CD4-positive, alpha-beta T cell treated with Interleukin-12 subunit alpha and Interleukin-12 subunit beta, for 1 hour (primary cell): ENCODE measurements around the gene HTT.
"Not testable (repeated sequence)": the region's sequence is repeated elsewhere in the genome, so short reads cannot be mapped to it uniquely, and the experiment has no call there.

Source experiments
- DNase-seq: peaks from one replicate; pipeline ENCODE4 v3.0.0-alpha.2; 2020

Gene HTT

DNA sequence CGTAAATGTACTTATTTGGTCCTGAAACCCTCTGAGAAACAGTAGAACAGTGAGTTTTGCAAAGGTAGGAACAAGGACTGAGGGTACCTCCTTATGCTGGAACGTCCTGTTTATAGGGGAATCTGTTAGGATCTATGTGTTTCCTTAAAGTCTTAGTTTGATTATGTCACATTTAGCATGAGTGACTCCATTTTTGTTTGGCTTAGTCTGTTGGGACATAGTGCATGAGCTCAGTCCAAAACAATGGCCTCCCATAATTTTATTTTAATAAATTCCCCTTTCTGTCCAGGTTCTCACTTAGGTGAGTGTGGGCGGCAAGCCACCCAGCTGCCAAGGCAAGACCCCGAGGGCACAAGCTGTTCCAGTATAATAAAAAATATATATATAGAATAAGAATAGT is 27.9 kb upstream of the HTT start:
- no peak for DNase-seq

DNA sequence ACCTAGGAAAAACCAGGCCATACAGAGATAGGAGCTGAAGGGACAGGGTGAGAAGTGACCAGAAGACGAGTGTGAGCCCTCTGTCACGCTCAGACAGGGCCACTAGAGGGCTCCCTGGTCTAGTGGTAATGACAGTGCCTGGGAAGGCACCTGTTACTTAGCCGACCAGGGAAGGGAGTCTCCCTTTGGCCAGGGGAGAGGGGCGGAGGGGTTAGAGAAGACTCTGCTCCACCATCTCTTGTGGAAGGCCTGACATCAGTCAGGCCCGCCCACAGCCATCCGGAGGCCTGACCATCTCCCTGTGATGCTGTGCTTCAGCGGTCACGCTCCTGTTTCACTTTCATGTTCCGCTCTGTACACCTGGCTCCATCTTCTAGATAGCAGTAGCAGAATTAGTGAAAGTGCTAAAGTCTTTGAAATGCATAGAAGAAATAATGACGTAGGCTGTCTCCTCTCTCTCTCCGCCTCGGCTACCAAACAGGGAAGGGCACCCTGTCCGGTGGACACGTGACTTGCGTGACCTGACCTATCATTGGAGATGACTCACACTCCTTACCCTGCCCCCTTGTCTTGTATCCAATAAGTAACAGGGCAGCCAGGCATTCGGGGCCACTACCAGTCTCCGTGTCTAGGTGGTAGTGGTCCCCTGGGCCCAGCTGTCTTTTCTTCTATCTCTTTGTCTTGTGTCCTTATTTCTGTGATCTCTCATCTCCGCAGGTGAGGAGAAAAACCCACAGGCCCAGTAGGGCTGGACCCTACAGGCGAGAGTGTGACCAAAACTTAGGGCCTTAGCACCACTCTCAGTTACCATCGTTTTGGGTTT is 26.8 kb upstream of the HTT start:
- peak; percentile 86 for DNase-seq

- not testable (repeated sequence) for DNase-seq
These were observed 23.2 kb upstream of the HTT start for GRCh38 chr4:3051141-3051897.

DNA sequence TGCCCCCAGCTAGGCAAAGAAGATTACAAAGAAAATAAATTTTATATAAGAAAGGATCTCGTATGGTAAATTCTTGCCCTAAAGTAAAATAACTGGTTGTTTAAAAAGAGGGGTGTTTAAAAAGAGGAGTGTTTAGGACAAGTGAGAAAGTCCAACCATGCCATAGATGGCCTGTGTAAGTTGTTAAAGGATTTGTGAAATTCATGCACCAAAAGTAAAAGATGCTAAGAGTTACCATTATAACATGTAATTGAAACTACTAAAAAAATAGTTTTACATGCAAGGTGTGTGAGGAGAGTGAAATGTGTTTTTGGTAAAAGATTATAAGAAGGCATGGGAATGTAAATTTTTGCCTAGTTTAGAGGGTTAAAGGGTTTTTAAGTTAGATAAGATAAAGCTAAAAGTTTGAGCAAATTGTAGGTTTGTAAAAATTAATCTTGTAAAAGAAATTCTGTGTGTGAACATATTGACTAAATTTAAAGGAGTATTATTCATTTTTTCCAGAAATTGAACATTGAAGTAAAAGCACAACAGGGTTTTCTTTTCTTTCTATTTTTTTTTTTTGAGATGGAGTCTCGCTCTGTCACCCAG is 20.2 kb upstream of the HTT start:
- DNase-seq, result no peak

DNA sequence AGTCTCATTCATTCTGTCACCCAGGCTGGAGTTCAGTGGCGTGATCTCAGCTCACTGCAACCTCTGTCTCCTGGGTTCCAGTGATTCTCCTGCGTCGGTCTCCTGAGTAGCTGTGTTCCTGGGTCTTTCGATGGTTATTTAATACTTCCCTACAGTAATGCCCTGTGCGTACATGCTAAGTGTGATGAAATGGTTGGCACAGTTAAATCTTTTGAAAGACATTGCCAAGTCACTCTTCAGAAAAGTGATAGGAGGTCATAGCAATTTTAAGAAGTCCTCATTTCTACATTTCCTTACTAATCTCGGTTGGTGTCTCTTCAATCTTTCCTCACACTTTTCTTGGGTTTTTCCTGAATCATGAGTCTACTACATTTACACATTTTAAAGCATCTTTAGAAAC is 14.5 kb upstream of the HTT start:
- no peak for DNase-seq

GRCh38 chr4:3060946-3061345 is 13.5 kb upstream of the HTT start:
- no peak for DNase-seq

DNA sequence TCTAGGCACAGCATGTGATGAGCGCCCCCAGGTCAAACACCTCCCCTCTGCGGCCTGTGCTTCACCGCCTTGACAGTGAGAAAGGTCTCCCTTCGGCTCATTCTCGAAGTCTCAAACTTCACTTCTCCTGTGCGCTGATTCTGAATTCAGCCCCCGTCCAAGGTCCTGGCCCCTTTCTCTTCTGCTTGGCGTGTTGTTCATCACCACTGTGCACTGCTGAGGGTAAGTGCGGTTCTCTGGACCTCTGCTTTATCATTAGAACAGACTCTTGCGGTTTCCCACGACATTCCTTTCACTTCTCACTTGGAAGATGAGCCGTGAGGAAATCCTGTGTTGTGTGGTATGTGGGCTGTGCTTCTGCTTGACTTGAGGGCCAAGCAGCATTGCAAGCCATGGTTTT is 12.0 kb upstream of the HTT start:
- no peak for DNase-seq

DNA sequence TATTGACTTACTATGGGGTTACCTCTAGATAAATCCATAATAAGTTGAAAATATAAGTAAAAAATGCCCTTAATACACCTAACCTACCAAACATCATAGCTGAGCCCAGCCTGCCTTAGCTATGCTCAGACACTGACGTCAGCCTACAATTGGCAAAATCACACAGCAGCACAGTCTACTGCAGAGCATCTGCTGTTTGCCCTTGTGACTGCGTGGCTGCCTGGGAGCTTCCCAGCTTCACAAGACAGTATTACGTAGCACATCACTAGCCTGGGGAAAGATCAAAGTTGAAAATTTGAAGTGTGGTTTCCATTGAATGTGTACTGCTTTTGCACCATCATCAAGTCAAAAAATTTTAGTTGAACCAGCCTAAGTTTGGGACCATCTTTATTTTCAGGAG is 8.9 kb upstream of the HTT start:
- DNase-seq, result no peak

DNA sequence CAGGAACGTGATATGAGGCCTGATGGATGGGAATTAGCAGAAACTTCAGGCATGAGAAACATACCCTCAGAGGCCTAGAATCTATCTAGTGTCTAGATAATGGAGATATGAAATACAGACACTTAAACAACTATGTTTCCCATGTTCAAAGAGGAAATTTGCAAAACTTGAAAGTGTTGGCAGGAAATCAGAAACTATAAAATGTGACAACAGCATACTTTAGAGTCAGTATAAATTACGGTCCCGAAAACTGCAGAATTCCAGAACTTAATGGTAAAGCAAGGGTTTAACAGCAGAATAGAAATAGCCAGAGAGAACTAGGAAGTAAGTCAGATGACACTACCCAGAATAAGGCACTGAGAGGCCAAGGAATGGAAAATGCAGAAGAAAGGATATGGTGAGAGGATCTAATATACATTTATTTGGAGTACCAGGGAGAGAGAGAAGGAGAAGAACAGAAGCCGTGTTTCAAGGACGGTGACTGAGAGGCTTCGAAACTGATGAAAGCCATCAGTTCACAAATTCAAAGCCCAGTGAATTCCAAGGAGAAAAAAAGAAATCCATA is 7.6 kb upstream of the HTT start:
- no peak for DNase-seq

DNA sequence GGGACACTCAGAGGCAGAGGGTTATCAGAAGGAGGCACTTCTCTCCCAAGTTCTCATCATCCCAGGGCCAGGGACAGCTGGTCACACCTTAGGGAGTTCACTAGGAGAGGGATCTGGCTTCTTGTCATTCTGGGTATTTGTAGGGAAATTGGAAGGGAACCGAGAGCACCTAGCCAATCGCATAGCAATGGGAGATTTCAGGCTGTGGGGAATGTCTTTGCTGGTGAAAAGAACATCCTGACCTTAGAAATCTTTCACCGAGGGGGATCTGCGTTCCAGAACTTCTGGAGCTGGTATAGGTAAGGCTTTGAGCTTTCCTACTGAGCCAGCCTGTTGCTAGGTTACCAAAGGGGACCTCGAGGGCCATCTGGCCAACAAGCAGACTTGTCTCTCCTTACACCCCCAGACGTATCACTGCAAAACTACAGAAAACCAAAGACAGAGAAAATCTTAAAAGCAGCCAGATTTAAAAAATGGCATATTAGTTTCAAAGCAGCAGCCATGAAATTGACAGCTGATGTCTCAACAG is 6.9 kb upstream of the HTT start:
- DNase-seq, result no peak

- no peak for DNase-seq
These were observed 4.8 kb upstream of the HTT start for GRCh38 chr4:3069661-3070199.

DNA sequence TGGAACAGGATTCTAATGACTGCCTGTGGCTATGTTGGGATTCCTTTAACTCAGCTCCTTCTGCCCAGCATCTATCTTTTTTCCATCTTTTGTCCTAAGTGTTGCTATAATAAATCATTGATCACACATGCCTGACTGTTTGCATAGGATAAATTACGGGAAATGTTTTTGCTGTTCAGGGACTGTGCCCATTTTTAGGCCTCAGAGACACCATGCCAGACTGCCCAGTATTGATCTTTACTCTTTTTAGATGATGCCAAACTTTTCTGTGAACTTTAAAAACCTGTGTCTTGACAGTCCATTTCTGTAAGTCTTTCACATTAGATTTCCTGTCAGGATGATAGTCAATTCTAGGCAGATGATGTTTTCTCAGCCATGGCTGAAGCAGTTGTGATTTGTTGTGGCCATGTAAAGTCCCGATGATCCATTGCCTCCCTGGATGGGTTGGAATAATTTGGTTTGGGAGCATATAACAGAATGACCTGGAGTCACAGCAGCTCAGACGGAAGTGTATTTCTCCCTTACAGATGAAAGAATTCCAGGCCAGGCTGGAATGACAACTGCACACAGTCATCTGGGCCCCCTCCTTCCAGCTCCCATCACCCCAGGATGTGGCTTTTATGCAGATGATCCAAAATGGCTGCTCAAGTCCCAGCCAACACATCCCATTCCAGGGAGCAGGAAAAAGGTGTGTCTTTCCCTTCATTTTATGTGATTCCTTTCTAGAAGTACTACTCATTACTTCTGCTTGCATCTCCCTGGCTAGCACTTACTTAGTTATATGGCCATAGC is 3.6 kb upstream of the HTT start:
- DNase-seq, result no peak

- no peak for DNase-seq
These were observed 2.7 kb upstream of the HTT start for GRCh38 chr4:3071811-3072210.

DNA sequence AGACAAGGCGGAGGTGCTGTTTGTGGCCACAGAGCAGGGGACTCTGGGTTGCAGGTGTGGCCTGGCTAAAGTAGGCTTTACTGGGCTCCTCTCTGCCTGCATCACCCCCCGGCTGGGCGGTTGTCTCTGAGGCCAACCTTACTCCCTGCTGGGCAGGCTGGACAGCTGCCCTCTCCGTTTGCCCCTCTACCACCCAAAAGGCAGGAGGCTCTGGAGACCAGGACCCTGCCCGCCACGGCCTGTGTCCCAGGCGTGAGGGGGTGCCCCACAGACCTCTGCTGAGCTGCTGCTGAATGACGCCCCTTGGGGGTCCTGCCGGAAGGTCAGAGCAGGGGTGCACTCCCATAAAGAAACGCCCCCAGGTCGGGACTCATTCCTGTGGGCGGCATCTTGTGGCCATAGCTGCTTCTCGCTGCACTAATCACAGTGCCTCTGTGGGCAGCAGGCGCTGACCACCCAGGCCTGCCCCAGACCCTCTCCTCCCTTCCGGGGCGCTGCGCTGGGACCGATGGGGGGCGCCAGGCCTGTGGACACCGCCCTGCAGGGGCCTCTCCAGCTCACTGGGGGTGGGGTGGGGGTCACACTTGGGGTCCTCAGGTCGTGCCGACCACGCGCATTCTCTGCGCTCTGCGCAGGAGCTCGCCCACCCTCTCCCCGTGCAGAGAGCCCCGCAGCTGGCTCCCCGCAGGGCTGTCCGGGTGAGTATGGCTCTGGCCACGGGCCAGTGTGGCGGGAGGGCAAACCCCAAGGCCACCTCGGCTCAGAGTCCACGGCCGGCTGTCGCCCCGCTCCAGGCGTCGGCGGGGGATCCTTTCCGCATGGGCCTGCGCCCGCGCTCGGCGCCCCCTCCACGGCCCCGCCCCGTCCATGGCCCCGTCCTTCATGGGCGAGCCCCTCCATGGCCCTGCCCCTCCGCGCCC is 1.1 kb upstream of the HTT start:
- no peak for DNase-seq

GRCh38 chr4:3074846-3075651 is 568 bp downstream of the HTT start:
- DNase-seq, result peak; percentile 47

DNA sequence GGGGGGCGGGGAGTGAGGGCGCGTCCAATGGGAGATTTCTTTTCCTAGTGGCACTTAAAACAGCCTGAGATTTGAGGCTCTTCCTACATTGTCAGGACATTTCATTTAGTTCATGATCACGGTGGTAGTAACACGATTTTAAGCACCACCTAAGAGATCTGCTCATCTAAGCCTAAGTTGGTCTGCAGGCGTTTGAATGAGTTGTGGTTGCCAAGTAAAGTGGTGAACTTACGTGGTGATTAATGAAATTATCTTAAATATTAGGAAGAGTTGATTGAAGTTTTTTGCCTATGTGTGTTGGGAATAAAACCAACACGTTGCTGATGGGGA is 1.1 kb downstream of the HTT start:
- DNase-seq, result no peak

DNA sequence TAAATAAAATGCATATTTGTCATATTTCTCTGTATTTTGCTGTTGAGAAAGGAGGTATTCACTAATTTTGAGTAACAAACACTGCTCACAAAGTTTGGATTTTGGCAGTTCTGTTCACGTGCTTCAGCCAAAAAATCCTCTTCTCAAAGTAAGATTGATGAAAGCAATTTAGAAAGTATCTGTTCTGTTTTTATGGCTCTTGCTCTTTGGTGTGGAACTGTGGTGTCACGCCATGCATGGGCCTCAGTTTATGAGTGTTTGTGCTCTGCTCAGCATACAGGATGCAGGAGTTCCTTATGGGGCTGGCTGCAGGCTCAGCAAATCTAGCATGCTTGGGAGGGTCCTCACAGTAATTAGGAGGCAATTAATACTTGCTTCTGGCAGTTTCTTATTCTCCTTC is 3.3 kb downstream of the HTT start:
- no peak for DNase-seq

DNA sequence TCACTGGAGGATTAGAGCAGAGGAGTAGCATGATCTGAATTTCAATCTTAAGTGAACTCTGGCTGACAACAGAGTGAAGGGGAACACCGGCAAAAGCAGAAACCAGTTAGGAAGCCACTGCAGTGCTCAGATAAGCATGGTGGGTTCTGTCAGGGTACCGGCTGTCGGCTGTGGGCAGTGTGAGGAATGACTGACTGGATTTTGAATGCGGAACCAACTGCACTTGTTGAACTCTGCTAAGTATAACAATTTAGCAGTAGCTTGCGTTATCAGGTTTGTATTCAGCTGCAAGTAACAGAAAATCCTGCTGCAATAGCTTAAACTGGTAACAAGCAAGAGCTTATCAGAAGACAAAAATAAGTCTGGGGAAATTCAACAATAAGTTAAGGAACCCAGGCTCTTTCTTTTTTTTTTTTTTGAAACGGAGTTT is 5.2 kb downstream of the HTT start:
- DNase-seq, result no peak

GRCh38 chr4:3082925-3083515 is 8.5 kb downstream of the HTT start:
- DNase-seq, result no peak

DNA sequence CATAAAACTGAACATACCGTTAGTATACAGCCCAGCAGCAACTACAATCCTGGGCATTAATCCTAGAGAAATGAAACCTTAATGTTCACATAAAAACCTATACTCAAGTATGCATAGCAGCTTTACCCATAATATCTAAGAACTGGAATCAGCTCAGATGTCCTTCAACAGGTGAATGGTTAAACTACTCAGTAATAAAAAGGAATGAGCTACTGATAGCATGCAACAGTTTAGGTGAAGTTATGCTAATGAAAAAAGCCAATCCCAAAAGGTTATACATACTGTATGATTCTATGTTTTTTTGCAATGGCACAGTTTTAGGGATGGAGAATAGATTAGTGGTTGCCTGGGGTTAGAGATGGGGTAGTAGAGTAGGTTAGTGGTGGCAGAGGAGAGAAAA is 9.3 kb downstream of the HTT start:
- no peak for DNase-seq
